HCT116 (cell line): ENCODE measurements around the gene SLCO1B3.

Source experiments
- CTCF ChIP-seq, 3 experiments: fragments of 200-600 bp in 1 of 3; sonication (generic) in 1 of 3; IDR thresholded peaks in 2 of 3; conservative IDR thresholded peaks in 1 of 3; 2 replicates each; pipeline ENCODE4 v1.5.1; 2012 to 2017; ENCODE audit warnings: low read depth in 2 of 3, low read length in 2 of 3, antibody characterized with exemption in 1 of 3, borderline replicate concordance in 1 of 3, control low read depth in 1 of 3, mild to moderate bottlenecking in 1 of 3, mixed read lengths in 1 of 3, mixed run types in 1 of 3, moderate library complexity in 1 of 3; ENCODE audit not compliant: insufficient read depth in 1 of 3
- EGR1 ChIP-seq: IDR thresholded peaks from 2 replicates; pipeline ENCODE4 v1.6.1; 2012; ENCODE audit warnings: low read depth
- ELF1 ChIP-seq: IDR thresholded peaks from 2 replicates; pipeline ENCODE4 v1.6.1; 2012; ENCODE audit warnings: low read depth, borderline replicate concordance
- EZH2phosphoT487 ChIP-seq: fragments of 200-600 bp; IDR thresholded peaks from 2 replicates; pipeline ENCODE4 v1.6.1; 2018; ENCODE audit warnings: antibody characterized with exemption, borderline replicate concordance
- FOSL1 ChIP-seq: IDR thresholded peaks from 2 replicates; pipeline ENCODE4 v1.6.1; 2012; ENCODE audit warnings: low read depth
- MAX ChIP-seq: IDR thresholded peaks from 2 replicates; pipeline ENCODE4 v1.6.1; 2012
- POLR2A ChIP-seq: IDR thresholded peaks from 2 replicates; pipeline ENCODE4 v1.7.0; 2011; ENCODE audit warnings: borderline replicate concordance; ENCODE audit not compliant: insufficient read depth, insufficient read length; ENCODE audit errors: extremely low read depth
- POLR2AphosphoS5 ChIP-seq: IDR thresholded peaks from 2 replicates; pipeline ENCODE4 v1.6.1; 2011; ENCODE audit warnings: mild to moderate bottlenecking, low read depth, low read length, moderate library complexity
- RAD21 ChIP-seq: IDR thresholded peaks from 2 replicates; pipeline ENCODE4 v1.6.1; 2012; ENCODE audit warnings: low read depth, mild to moderate bottlenecking
- SRF ChIP-seq: IDR thresholded peaks from 2 replicates; pipeline ENCODE4 v1.6.1; 2012; ENCODE audit warnings: low read depth
- ZBTB33 ChIP-seq: IDR thresholded peaks from 2 replicates; pipeline ENCODE4 v1.6.1; 2011; ENCODE audit warnings: mild to moderate bottlenecking, low read length, moderate library complexity; ENCODE audit not compliant: insufficient replicate concordance; ENCODE audit errors: extremely low read depth
- ZNF274 ChIP-seq: fragments of 200-500 bp; sonication (Bioruptor generic); IDR thresholded peaks from 2 replicates; pipeline ENCODE4 v1.6.1; 2014; ENCODE audit warnings: mild to moderate bottlenecking, low read depth, low read length, inconsistent platforms

GRCh38 chr12:20777420-20777819, 33.1 kb upstream of the SLCO1B3 start:
- TF ChIP-seq CTCF (IDR thresholded peaks at IDR 0.05 in 2 of 3, conservative IDR thresholded peaks at IDR 0.05 in 1 of 3; ENCODE audit: borderline replicate concordance in 1 of 3, insufficient read depth in 1 of 3, low read depth in 2 of 3, low read length in 2 of 3): no peak
- no peak for TF ChIP-seq POLR2AphosphoS5
- no peak for TF ChIP-seq EGR1
- TF ChIP-seq POLR2A: no peak
- no peak for TF ChIP-seq ZNF274
- no peak for TF ChIP-seq ELF1
- TF ChIP-seq SRF: no peak
- TF ChIP-seq FOSL1: no peak
- no peak for TF ChIP-seq ZBTB33
- TF ChIP-seq RAD21: no peak
- no peak for TF ChIP-seq MAX
- TF ChIP-seq EZH2phosphoT487: no peak
